Vagina (tissue), 2 donors: ENCODE results near the gene RIT2.

ENCODE experiments used
- POLR2AphosphoS5 ChIP-seq, 2 donors: sonication (generic); formaldehyde crosslinking; IDR thresholded peaks; one replicate each; pipeline ENCODE4 v1.9.0; 2017; ENCODE audit warnings: antibody characterized with exemption in 2 of 2, mild to moderate bottlenecking in 2 of 2, low read depth in 1 of 2; ENCODE audit not compliant: insufficient read depth in 1 of 2
- TF ChIP-seq, protein P1 (sequence below), 3 experiments: fragments of 450-650 bp in 2 of 3; fragments of 200-600 bp in 1 of 3; sonication (generic) in 1 of 3; IDR thresholded peaks; one replicate each; pipeline ENCODE4 v1.5.1; 2017 to 2019; ENCODE audit warnings: antibody characterized with exemption in 3 of 3, mild to moderate bottlenecking in 2 of 3, moderate library complexity in 2 of 3

GRCh38 chr18:42969366-42969765 is 146.1 kb downstream of the RIT2 start:
- TF ChIP-seq, protein P1, sequence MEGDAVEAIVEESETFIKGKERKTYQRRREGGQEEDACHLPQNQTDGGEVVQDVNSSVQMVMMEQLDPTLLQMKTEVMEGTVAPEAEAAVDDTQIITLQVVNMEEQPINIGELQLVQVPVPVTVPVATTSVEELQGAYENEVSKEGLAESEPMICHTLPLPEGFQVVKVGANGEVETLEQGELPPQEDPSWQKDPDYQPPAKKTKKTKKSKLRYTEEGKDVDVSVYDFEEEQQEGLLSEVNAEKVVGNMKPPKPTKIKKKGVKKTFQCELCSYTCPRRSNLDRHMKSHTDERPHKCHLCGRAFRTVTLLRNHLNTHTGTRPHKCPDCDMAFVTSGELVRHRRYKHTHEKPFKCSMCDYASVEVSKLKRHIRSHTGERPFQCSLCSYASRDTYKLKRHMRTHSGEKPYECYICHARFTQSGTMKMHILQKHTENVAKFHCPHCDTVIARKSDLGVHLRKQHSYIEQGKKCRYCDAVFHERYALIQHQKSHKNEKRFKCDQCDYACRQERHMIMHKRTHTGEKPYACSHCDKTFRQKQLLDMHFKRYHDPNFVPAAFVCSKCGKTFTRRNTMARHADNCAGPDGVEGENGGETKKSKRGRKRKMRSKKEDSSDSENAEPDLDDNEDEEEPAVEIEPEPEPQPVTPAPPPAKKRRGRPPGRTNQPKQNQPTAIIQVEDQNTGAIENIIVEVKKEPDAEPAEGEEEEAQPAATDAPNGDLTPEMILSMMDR (IDR thresholded peaks at IDR 0.05) = no peak
- TF ChIP-seq POLR2AphosphoS5 (IDR thresholded peaks at IDR 0.05; ENCODE audit: insufficient read depth in 1 of 2, low read depth in 1 of 2) = no peak
